Smooth muscle cell (in vitro differentiated cells): Measurements from ENCODE around the gene UNC119. TPM values are rescaled to one million over a fixed set of nuclear protein-coding genes. Genes with fewer than 3 reads are reported as not detected.

Experiments
- DNase-seq: peaks from one replicate; lab custom pipeline; 2025; ENCODE audit not compliant: unreplicated experiment; lab: John Stamatoyannopoulos, UW
- H2AFZ ChIP-seq: fragments of 200-600 bp; sonication (generic); 2 replicates; pipeline ENCODE4 v1.6.0; 2016; ENCODE audit warnings: antibody characterized with exemption, low read depth, mild to moderate bottlenecking
- H3F3A ChIP-seq: fragments of 200-600 bp; sonication (generic); 2 replicates; pipeline ENCODE4 v1.6.0; 2017; ENCODE audit warnings: antibody characterized with exemption, low read depth
- H3K27ac ChIP-seq: fragments of 200-600 bp; sonication (generic); 2 replicates; pipeline ENCODE4 v1.5.1; 2016; ENCODE audit warnings: low read depth, mild to moderate bottlenecking
- H3K27me3 ChIP-seq: fragments of 200-600 bp; sonication (generic); 2 replicates; pipeline ENCODE4 v1.6.1; 2016; ENCODE audit warnings: low read depth, mild to moderate bottlenecking
- H3K36me3 ChIP-seq: fragments of 200-600 bp; sonication (generic); 2 replicates; pipeline ENCODE4 v1.5.1; 2016; ENCODE audit warnings: low read depth
- H3K4me1 ChIP-seq: fragments of 200-600 bp; sonication (generic); 2 replicates; pipeline ENCODE4 v1.5.1; 2016; ENCODE audit warnings: low read depth
- H3K4me2 ChIP-seq: fragments of 200-600 bp; sonication (generic); 2 replicates; pipeline ENCODE4 v1.6.0; 2016; ENCODE audit warnings: mild to moderate bottlenecking
- H3K4me3 ChIP-seq: fragments of 200-600 bp; sonication (generic); 2 replicates; pipeline ENCODE4 v1.5.1; 2016; ENCODE audit warnings: mild to moderate bottlenecking
- H3K79me2 ChIP-seq: fragments of 200-600 bp; sonication (generic); 2 replicates; pipeline ENCODE4 v1.6.0; 2016; ENCODE audit warnings: low read depth, mild to moderate bottlenecking
- H3K9ac ChIP-seq: fragments of 200-600 bp; sonication (generic); 2 replicates; pipeline ENCODE4 v1.6.0; 2016; ENCODE audit warnings: low read depth
- H3K9me3 ChIP-seq: fragments of 200-600 bp; sonication (generic); replicated peaks from 2 replicates; pipeline ENCODE4 v1.5.1; 2016; ENCODE audit warnings: low read depth
- H4K20me1 ChIP-seq: fragments of 200-600 bp; sonication (generic); 2 replicates; pipeline ENCODE4 v1.6.0; 2016; ENCODE audit warnings: low read depth
- CTCF ChIP-seq: fragments of 200-600 bp; sonication (generic); IDR thresholded peaks from 2 replicates; pipeline ENCODE4 v1.5.1; 2017; ENCODE audit warnings: borderline replicate concordance, mild to moderate bottlenecking, antibody characterized with exemption; ENCODE audit not compliant: insufficient read depth, poor library complexity, severe bottlenecking
- WGBS: methylation state at CpG from one replicate; pipeline ENCODE4 v1.1.7; 2016; ENCODE audit warnings: low lambda C conversion rate; 5-methylcytosine and 5-hydroxymethylcytosine counted together
- polyA plus RNA-seq: library from polyadenylated mRNA; unstranded; fragments of >200 nt; fragmentation: Nextera tagmentation; extraction: Ambion mirVana; gene quantifications from 2 replicates; pipeline ENCODE4 v1.2.1, GENCODE V29; 2016
- total RNA-seq: library from RNA; depleted of rRNA; stranded (reverse); fragments of >200 nt; gene quantifications from 2 replicates; pipeline ENCODE4 v1.2.3, GENCODE V29; 2014

The UNC119 gene
- total and polyA plus RNA-seq, 2 experiments from 2014 or later = 35.9 to 46.9 TPM

- H3K27me3 ChIP-seq = no peaks in the 10 kb centered on the region
- 85% methylated on average over 9 of the region's 9 CpGs for WGBS
- no peak for DNase-seq
These were observed 24.0 kb downstream of the UNC119 start for GRCh38 chr17:28528327-28529012.

GRCh38 chr17:28527859-28528258, 24.6 kb downstream of the UNC119 start:
- no peaks in the 10 kb centered on the region for H3F3A ChIP-seq
- no peak overlapping the region for H2AFZ ChIP-seq
- no peak overlapping the region for H3K9ac ChIP-seq
- H3K27ac ChIP-seq = no peak overlapping the region
- 93% methylated on average over 2 of the region's 2 CpGs for WGBS
- no peak for TF ChIP-seq CTCF
- H3K27me3 ChIP-seq = no peaks in the 10 kb centered on the region
- no peak for DNase-seq
- peaks cover 4% of the 10 kb centered on the region for H3K4me1 ChIP-seq
- H3K4me2 ChIP-seq = no peak overlapping the region
- no peaks in the 10 kb centered on the region for H3K9me3 ChIP-seq
- H4K20me1 ChIP-seq = no peaks in the 10 kb centered on the region
- no peaks in the 10 kb centered on the region for H3K36me3 ChIP-seq
- H3K4me3 ChIP-seq = no peak overlapping the region
- no peaks in the 10 kb centered on the region for H3K79me2 ChIP-seq

More at GRCh38 chr17:28528327-28529012, 24.0 kb downstream of the UNC119 start:
- no peak overlapping the region for H3K4me3 ChIP-seq
- no peaks in the 10 kb centered on the region for H3K9me3 ChIP-seq
- H3F3A ChIP-seq = no peaks in the 10 kb centered on the region
- no peaks in the 10 kb centered on the region for H4K20me1 ChIP-seq
- no peak overlapping the region for H3K4me2 ChIP-seq
- TF ChIP-seq CTCF = no peak
- H3K79me2 ChIP-seq = no peaks in the 10 kb centered on the region
- no peak overlapping the region for H3K27ac ChIP-seq
- no peaks in the 10 kb centered on the region for H3K36me3 ChIP-seq
- H2AFZ ChIP-seq = no peak overlapping the region
- H3K9ac ChIP-seq = no peak overlapping the region
- peaks cover 4% of the 10 kb centered on the region for H3K4me1 ChIP-seq

- no peak overlapping the region for H3K9ac ChIP-seq
- no peak overlapping the region for H2AFZ ChIP-seq
- H3K27ac ChIP-seq = no peak overlapping the region
- H3F3A ChIP-seq = no peaks in the 10 kb centered on the region
- DNase-seq = no peak
- no peaks in the 10 kb centered on the region for H3K79me2 ChIP-seq
- peaks cover 4% of the 10 kb centered on the region for H3K4me1 ChIP-seq
- H3K27me3 ChIP-seq = no peaks in the 10 kb centered on the region
- TF ChIP-seq CTCF = no peak
- no peaks in the 10 kb centered on the region for H3K36me3 ChIP-seq
- H3K4me3 ChIP-seq = no peak overlapping the region
- H3K9me3 ChIP-seq = no peaks in the 10 kb centered on the region
- WGBS = 93% methylated on average over 2 of the region's 2 CpGs
- H4K20me1 ChIP-seq = no peaks in the 10 kb centered on the region
- no peak overlapping the region for H3K4me2 ChIP-seq
These were observed 25.2 kb downstream of the UNC119 start for GRCh38 chr17:28527181-28527681.

- no peak overlapping the region for H2AFZ ChIP-seq
- 78% methylated on average over 8 of the region's 8 CpGs for WGBS
- no peaks in the 10 kb centered on the region for H3K9me3 ChIP-seq
- no peaks in the 10 kb centered on the region for H3K27me3 ChIP-seq
- H3K4me3 ChIP-seq = no peak overlapping the region
- DNase-seq = no peak
- H3K27ac ChIP-seq = no peak overlapping the region
- no peaks in the 10 kb centered on the region for H4K20me1 ChIP-seq
- no peaks in the 10 kb centered on the region for H3K79me2 ChIP-seq
- no peak overlapping the region for H3K4me2 ChIP-seq
- no peaks in the 10 kb centered on the region for H3F3A ChIP-seq
- H3K9ac ChIP-seq = no peak overlapping the region
- no peaks in the 10 kb centered on the region for H3K36me3 ChIP-seq
- TF ChIP-seq CTCF = no peak
- H3K4me1 ChIP-seq = peaks cover 4% of the 10 kb centered on the region
These were observed 26.0 kb downstream of the UNC119 start for GRCh38 chr17:28526381-28526780.
